ENCODE data around the gene PARD3B.

The PARD3B gene

DNA sequence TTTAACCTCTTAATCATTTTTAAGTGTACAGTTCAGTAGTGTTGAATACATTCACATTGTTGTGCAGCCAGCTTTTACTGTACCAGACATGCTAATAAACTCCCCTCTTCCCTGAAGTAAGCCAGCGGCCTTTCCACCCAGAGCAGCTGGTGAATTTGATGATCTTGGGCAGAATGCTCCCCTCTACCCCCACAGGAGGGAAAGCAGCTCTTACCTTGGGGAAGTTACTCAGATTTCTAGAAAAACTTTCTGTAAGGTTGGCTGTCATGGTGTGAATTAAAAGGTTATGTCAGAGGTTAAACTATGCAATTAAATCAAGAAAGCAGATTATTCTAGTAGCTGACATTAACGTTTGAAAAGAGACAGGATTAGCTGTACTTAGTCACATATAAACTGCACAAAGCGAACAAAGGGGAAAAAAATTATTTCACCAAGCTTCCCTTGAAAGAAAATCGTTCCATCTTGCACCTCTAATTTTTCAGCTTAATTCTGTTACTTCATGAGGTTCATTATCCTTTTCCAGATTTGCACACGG lies 738.5 kb downstream of the PARD3B start:
- TF ChIP-seq EZH2phosphoT487 (IDR thresholded peaks at IDR 0.05; ENCODE audit: borderline replicate concordance, low read length) = no peak
- TF ChIP-seq, protein P1, sequence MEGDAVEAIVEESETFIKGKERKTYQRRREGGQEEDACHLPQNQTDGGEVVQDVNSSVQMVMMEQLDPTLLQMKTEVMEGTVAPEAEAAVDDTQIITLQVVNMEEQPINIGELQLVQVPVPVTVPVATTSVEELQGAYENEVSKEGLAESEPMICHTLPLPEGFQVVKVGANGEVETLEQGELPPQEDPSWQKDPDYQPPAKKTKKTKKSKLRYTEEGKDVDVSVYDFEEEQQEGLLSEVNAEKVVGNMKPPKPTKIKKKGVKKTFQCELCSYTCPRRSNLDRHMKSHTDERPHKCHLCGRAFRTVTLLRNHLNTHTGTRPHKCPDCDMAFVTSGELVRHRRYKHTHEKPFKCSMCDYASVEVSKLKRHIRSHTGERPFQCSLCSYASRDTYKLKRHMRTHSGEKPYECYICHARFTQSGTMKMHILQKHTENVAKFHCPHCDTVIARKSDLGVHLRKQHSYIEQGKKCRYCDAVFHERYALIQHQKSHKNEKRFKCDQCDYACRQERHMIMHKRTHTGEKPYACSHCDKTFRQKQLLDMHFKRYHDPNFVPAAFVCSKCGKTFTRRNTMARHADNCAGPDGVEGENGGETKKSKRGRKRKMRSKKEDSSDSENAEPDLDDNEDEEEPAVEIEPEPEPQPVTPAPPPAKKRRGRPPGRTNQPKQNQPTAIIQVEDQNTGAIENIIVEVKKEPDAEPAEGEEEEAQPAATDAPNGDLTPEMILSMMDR (IDR thresholded peaks at IDR 0.05; ENCODE audit: low read depth, low read length, poor library complexity, severe bottlenecking) = no peak
- Histone ChIP-seq H3K9me3 (ENCODE audit: control insufficient read depth, insufficient read depth, low read length) (no peaks in the 10 kb centered on the region), H3K79me2 (ENCODE audit: control insufficient read depth, low read length) (no peaks in the 10 kb centered on the region), H3K4me2 (ENCODE audit: low read length) (no peak overlapping the region), H3K4me3 (ENCODE audit: low read length) (no peak overlapping the region), H3K27me3 (ENCODE audit: control insufficient read depth, low read length) (no peaks in the 10 kb centered on the region), H3K9me2 (replicated peaks; ENCODE audit: control insufficient read depth, low read length) (no peaks in the 10 kb centered on the region), H4K20me1 (ENCODE audit: control insufficient read depth, insufficient read depth, low read depth, low read length) (no peaks in the 10 kb centered on the region), H3K36me3 (ENCODE audit: control insufficient read depth, low read length) (no peaks in the 10 kb centered on the region), H3F3A (ENCODE audit: control insufficient read depth, insufficient read depth) (no peaks in the 10 kb centered on the region), H3K27ac (ENCODE audit: low read depth, low read length) (no peak overlapping the region), H3K4me1 (ENCODE audit: control insufficient read depth, low read length) (no peaks in the 10 kb centered on the region)

DNA sequence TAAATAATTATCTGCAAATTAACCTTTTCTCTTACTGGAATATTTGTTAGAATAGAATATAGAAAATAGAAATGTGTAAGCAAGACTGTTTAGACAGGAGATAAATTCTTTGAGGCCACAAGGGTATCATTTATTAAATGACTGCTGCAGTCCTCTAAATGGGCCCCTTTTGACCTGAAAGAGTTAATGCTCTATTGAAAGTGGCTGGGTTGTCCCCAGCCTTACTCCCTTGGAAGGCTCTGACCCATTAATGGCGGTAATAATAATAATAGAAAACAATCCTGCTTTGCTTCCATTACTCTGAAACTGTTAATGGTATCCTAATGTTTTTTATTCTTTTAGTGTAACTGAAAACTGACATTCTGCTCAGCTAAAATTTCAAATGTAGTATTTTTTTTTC lies 739.1 kb downstream of the PARD3B start:
- TF ChIP-seq, protein P1 (IDR thresholded peaks at IDR 0.05; ENCODE audit: low read depth, low read length, poor library complexity, severe bottlenecking) = no peak
- no peak for TF ChIP-seq EZH2phosphoT487 (IDR thresholded peaks at IDR 0.05; ENCODE audit: borderline replicate concordance, low read length)
- Histone ChIP-seq H3K79me2 (ENCODE audit: control insufficient read depth, low read length) (no peaks in the 10 kb centered on the region), H3K4me1 (ENCODE audit: control insufficient read depth, low read length) (no peaks in the 10 kb centered on the region), H3F3A (ENCODE audit: control insufficient read depth, insufficient read depth) (no peaks in the 10 kb centered on the region), H3K36me3 (ENCODE audit: control insufficient read depth, low read length) (no peaks in the 10 kb centered on the region), H3K4me3 (ENCODE audit: low read length) (no peak overlapping the region), H3K4me2 (ENCODE audit: low read length) (no peak overlapping the region), H3K27ac (ENCODE audit: low read depth, low read length) (no peak overlapping the region), H3K9me2 (replicated peaks; ENCODE audit: control insufficient read depth, low read length) (no peaks in the 10 kb centered on the region), H3K9me3 (ENCODE audit: control insufficient read depth, insufficient read depth, low read length) (no peaks in the 10 kb centered on the region), H4K20me1 (ENCODE audit: control insufficient read depth, insufficient read depth, low read depth, low read length) (no peaks in the 10 kb centered on the region), H3K27me3 (ENCODE audit: control insufficient read depth, low read length) (no peaks in the 10 kb centered on the region)

DNA sequence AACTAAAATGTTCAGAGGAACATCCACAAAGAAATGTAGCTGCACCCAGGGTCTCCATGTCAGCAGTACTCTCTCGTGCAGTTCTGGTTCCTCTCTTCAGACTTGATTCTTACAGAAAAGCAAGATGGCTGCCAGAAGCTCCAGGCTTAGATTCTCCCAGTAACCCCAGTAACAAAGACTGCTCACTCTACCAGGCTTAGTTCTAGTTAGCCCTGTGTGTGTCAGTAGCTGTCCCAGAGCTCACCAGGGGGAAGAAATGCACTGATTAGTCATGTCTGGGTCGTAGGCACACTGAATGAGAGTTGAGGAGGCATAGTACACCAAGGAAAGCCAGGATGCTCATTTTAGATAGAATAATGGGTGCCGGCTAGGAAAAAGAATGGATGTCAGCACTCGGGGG lies 742.0 kb downstream of the PARD3B start:
- no peaks in the 10 kb centered on the region for H3K27me3 ChIP-seq (ENCODE audit: control insufficient read depth, low read length)
- no peak for TF ChIP-seq EZH2phosphoT487 (IDR thresholded peaks at IDR 0.05; ENCODE audit: borderline replicate concordance, low read length)
- TF ChIP-seq, protein P1 (IDR thresholded peaks at IDR 0.05; ENCODE audit: low read depth, low read length, poor library complexity, severe bottlenecking) = no peak
- no peaks in the 10 kb centered on the region for H4K20me1 ChIP-seq (ENCODE audit: control insufficient read depth, insufficient read depth, low read depth, low read length)
- no peaks in the 10 kb centered on the region for H3K9me3 ChIP-seq (ENCODE audit: control insufficient read depth, insufficient read depth, low read length)
- no peaks in the 10 kb centered on the region for H3K36me3 ChIP-seq (ENCODE audit: control insufficient read depth, low read length)
- H3K4me2 ChIP-seq (ENCODE audit: low read length) = no peak overlapping the region
- no peaks in the 10 kb centered on the region for H3F3A ChIP-seq (ENCODE audit: control insufficient read depth, insufficient read depth)
- no peaks in the 10 kb centered on the region for H3K9me2 ChIP-seq (replicated peaks; ENCODE audit: control insufficient read depth, low read length)
- H3K79me2 ChIP-seq (ENCODE audit: control insufficient read depth, low read length) = no peaks in the 10 kb centered on the region
- no peak overlapping the region for H3K4me3 ChIP-seq (ENCODE audit: low read length)
- H3K4me1 ChIP-seq (ENCODE audit: control insufficient read depth, low read length) = no peaks in the 10 kb centered on the region
- no peak overlapping the region for H3K27ac ChIP-seq (ENCODE audit: low read depth, low read length)
